H1 (cell line): ENCODE measurements around the gene KRT8. TPM values are rescaled to one million over a fixed set of nuclear protein-coding genes. Genes with fewer than 3 reads are reported as not detected.

Experiments
- CTCF ChIA-PET: fragments of 300-600 bp; sonication (Branson Sonifier 250); formaldehyde crosslinking; loops from one replicate; lab custom pipeline; 2021; ENCODE audit not compliant: partially characterized antibody; lab: Charles Lee
- POLR2A ChIA-PET: fragments of 300-600 bp; sonication (Branson Sonifier 250); formaldehyde crosslinking; loops from one replicate; lab custom pipeline; 2021; ENCODE audit warnings: inconsistent platforms; ENCODE audit not compliant: partially characterized antibody; lab: Charles Lee
- DNase-seq, 2 experiments: peaks; one replicate each; pipeline versions ENCODE4 v3.0.0 to v3.0.0-alpha.2; 2010 to 2022; ENCODE audit warnings: low spot score in 2 of 2, low read depth in 1 of 2, mixed read lengths in 1 of 2
- FAIRE-seq: peaks from 2 replicates; lab custom pipeline; 2011; peaks lifted over from hg19 to GRCh38; lab: Jason Lieb, UNC
- H2AFZ ChIP-seq: 2 replicates; pipeline ENCODE4 v1.8.1; 2012; ENCODE audit warnings: low read length, inconsistent platforms
- H2AK5ac ChIP-seq: 2 replicates; pipeline ENCODE4 v1.6.1; 2013; ENCODE audit warnings: low read depth, low read length
- H2BK120ac ChIP-seq: replicated peaks from 2 replicates; pipeline ENCODE3; 2013; ENCODE audit warnings: low read depth, low read length, inconsistent platforms
- H2BK12ac ChIP-seq: 2 replicates; pipeline ENCODE4 v1.6.1; 2013; ENCODE audit warnings: low read depth, low read length
- H2BK15ac ChIP-seq: 2 replicates; pipeline ENCODE4 v1.6.1; 2013; ENCODE audit warnings: low read length
- H2BK20ac ChIP-seq: 2 replicates; pipeline ENCODE4 v1.6.1; 2013; ENCODE audit warnings: low read length
- H2BK5ac ChIP-seq: 2 replicates; pipeline ENCODE4 v1.6.1; 2013; ENCODE audit warnings: low read depth, low read length
- H3K14ac ChIP-seq: 2 replicates; pipeline ENCODE4 v1.6.1; 2013; ENCODE audit warnings: inconsistent platforms; ENCODE audit not compliant: insufficient read length
- H3K18ac ChIP-seq: 2 replicates; pipeline ENCODE4 v1.6.1; 2013; ENCODE audit warnings: low read length; ENCODE audit errors: extremely low read depth
- H3K23ac ChIP-seq: 2 replicates; pipeline ENCODE4 v1.6.1; 2013; ENCODE audit warnings: inconsistent platforms; ENCODE audit not compliant: insufficient read length
- H3K23me2 ChIP-seq: 2 replicates; pipeline ENCODE4 v1.6.1; 2013; ENCODE audit warnings: low read depth, low read length
- H3K27ac ChIP-seq: 2 replicates; pipeline ENCODE4 v1.6.1; 2011; ENCODE audit warnings: low read depth, low read length, inconsistent platforms
- H3K27me3 ChIP-seq, 4 experiments: replicated peaks in 1 of 4; 1 replicate in 1 of 4; 2 replicates in 3 of 4; pipeline versions ENCODE4 v1.6.1 to v1.8.1; 2011 to 2013; ENCODE audit warnings: low read length in 3 of 4, mild to moderate bottlenecking in 3 of 4, inconsistent platforms in 2 of 4, mixed read lengths in 2 of 4, moderate library complexity in 1 of 4; ENCODE audit not compliant: control insufficient read depth in 3 of 4, insufficient read depth in 3 of 4; ENCODE audit errors: extremely low read depth in 1 of 4
- H3K36me3 ChIP-seq, 4 experiments: 2 replicates each; pipeline versions ENCODE4 v1.6.1 to v1.8.1; 2011 to 2013; ENCODE audit warnings: mild to moderate bottlenecking in 4 of 4, low read length in 3 of 4, moderate library complexity in 2 of 4, control low read depth in 1 of 4, inconsistent platforms in 1 of 4; ENCODE audit not compliant: insufficient read depth in 4 of 4, control insufficient read depth in 2 of 4
- H3K4ac ChIP-seq: replicated peaks from 2 replicates; pipeline ENCODE3; 2013; ENCODE audit warnings: low read length, low read depth, mixed read lengths, inconsistent platforms; ENCODE audit not compliant: insufficient read length
- H3K4me1 ChIP-seq, 4 experiments: replicated peaks in 1 of 4; 1 replicate in 1 of 4; 2 replicates in 3 of 4; pipeline versions ENCODE4 v1.6.1 to v1.8.1; 2011 to 2013; ENCODE audit warnings: low read length in 3 of 4, inconsistent platforms in 2 of 4, mixed read lengths in 1 of 4; ENCODE audit not compliant: insufficient read depth in 4 of 4, control insufficient read depth in 3 of 4
- H3K4me2 ChIP-seq, 2 experiments: 2 replicates each; pipeline versions ENCODE4 v1.6.1 to v1.8.1; 2011 to 2013; ENCODE audit warnings: low read depth in 2 of 2, low read length in 2 of 2, control low read depth in 1 of 2, inconsistent platforms in 1 of 2, mild to moderate bottlenecking in 1 of 2; ENCODE audit not compliant: insufficient read depth in 1 of 2
- H3K4me3 ChIP-seq, 4 experiments: fragments of 200-600, 300-600 bp in 1 of 4; sonication (generic), shearing (Covaris generic), sonication (Bioruptor Twin) in 1 of 4; 2 replicates each; pipeline versions ENCODE4 v1.5.1 to v1.8.1; 2011 to 2016; ENCODE audit warnings: low read length in 4 of 4, low read depth in 3 of 4, control low read depth in 2 of 4, inconsistent platforms in 2 of 4, mild to moderate bottlenecking in 2 of 4, mixed read lengths in 1 of 4, moderate library complexity in 1 of 4; ENCODE audit not compliant: insufficient read depth in 2 of 4; ENCODE audit errors: extremely low read depth in 1 of 4
- H3K56ac ChIP-seq: replicated peaks from 2 replicates; pipeline ENCODE3; 2013; ENCODE audit warnings: low read depth, mild to moderate bottlenecking, mixed read lengths, low read length, inconsistent platforms; ENCODE audit not compliant: insufficient read length
- H3K79me1 ChIP-seq: 2 replicates; pipeline ENCODE4 v1.6.1; 2013; ENCODE audit warnings: low read depth, low read length, control low read depth
- H3K79me2 ChIP-seq, 2 experiments: 2 replicates each; pipeline versions ENCODE4 v1.6.1 to v1.8.1; 2012 to 2013; ENCODE audit warnings: low read length in 2 of 2, mild to moderate bottlenecking in 2 of 2, inconsistent platforms in 1 of 2; ENCODE audit not compliant: insufficient read depth in 2 of 2, control insufficient read depth in 1 of 2
- H3K9ac ChIP-seq, 4 experiments: replicated peaks in 1 of 4; 1 replicate in 1 of 4; 2 replicates in 3 of 4; pipeline versions ENCODE4 v1.6.1 to v1.8.1; 2011 to 2013; ENCODE audit warnings: low read depth in 3 of 4, low read length in 3 of 4, control low read depth in 2 of 4, mild to moderate bottlenecking in 2 of 4, moderate library complexity in 2 of 4, inconsistent platforms in 1 of 4; ENCODE audit errors: extremely low read depth in 1 of 4
- H3K9me3 ChIP-seq, 2 experiments: 2 replicates each; pipeline versions ENCODE4 v1.6.1 to v1.8.1; 2012 to 2013; ENCODE audit warnings: mild to moderate bottlenecking in 2 of 2, moderate library complexity in 2 of 2, control low read depth in 1 of 2, inconsistent platforms in 1 of 2, low read depth in 1 of 2, low read length in 1 of 2, mixed read lengths in 1 of 2; ENCODE audit not compliant: insufficient read depth in 2 of 2
- H4K20me1 ChIP-seq, 2 experiments: replicated peaks in 1 of 2; 2 replicates each; pipeline versions ENCODE3 to v1.8.1; 2011 to 2013; ENCODE audit warnings: inconsistent platforms in 2 of 2, low read length in 2 of 2, mild to moderate bottlenecking in 1 of 2; ENCODE audit not compliant: insufficient read depth in 2 of 2, control insufficient read depth in 1 of 2
- H4K5ac ChIP-seq: 2 replicates; pipeline ENCODE4 v1.6.1; 2013; ENCODE audit warnings: low read length, low read depth, mixed read lengths, inconsistent platforms; ENCODE audit not compliant: insufficient read length
- H4K8ac ChIP-seq: 2 replicates; pipeline ENCODE4 v1.8.0; 2013; ENCODE audit warnings: mild to moderate bottlenecking, moderate library complexity, low read length, inconsistent platforms; ENCODE audit not compliant: insufficient read depth; ENCODE audit errors: extremely low read depth
- H4K91ac ChIP-seq: replicated peaks from 2 replicates; pipeline ENCODE3; 2013; ENCODE audit warnings: low read length, mixed read lengths, inconsistent platforms; ENCODE audit not compliant: insufficient read length
- BACH1 ChIP-seq: IDR thresholded peaks from 2 replicates; pipeline ENCODE4 v1.6.1; 2012; ENCODE audit warnings: low read length, improper control_type of control experiment
- BRCA1 ChIP-seq: IDR thresholded peaks from 2 replicates; pipeline ENCODE4 v1.6.1; 2012; ENCODE audit warnings: low read depth, low read length, improper control_type of control experiment
- CBX8 ChIP-seq: fragments of 300-800, 300-1000 bp; sonication (generic); IDR thresholded peaks from 2 replicates; pipeline ENCODE4 v1.7.1; 2016; ENCODE audit warnings: low read depth, low read length, borderline replicate concordance
- GABPA ChIP-seq: IDR thresholded peaks from 2 replicates; pipeline ENCODE4 v1.6.1; 2011; ENCODE audit warnings: mild to moderate bottlenecking, low read length, moderate library complexity, borderline replicate concordance; ENCODE audit not compliant: insufficient read depth
- KDM4A ChIP-seq: IDR thresholded peaks from one replicate; pipeline ENCODE4 v1.7.1; 2012; ENCODE audit warnings: low read depth, mild to moderate bottlenecking, moderate library complexity, low read length, inconsistent platforms; ENCODE audit not compliant: severe bottlenecking
- POLR2A ChIP-seq, 2 experiments: IDR thresholded peaks; 1 replicate in 1 of 2; 2 replicates in 1 of 2; pipeline ENCODE4 v1.6.1; 2011; ENCODE audit warnings: low read depth in 2 of 2, low read length in 2 of 2, mild to moderate bottlenecking in 2 of 2; ENCODE audit errors: control extremely low read depth in 1 of 2
- POLR2AphosphoS5 ChIP-seq: IDR thresholded peaks from 2 replicates; pipeline ENCODE4 v1.6.1; 2011; ENCODE audit warnings: low read depth, low read length
- RBBP5 ChIP-seq: IDR thresholded peaks from 2 replicates; pipeline ENCODE4 v1.7.1; 2012; ENCODE audit warnings: low read depth, mild to moderate bottlenecking, inconsistent platforms, low read length, moderate library complexity, borderline replicate concordance
- SIN3A ChIP-seq, 2 experiments: IDR thresholded peaks in 1 of 2; conservative IDR thresholded peaks in 1 of 2; 2 replicates each; pipeline ENCODE4 v1.6.1; 2011 to 2012; ENCODE audit warnings: low read length in 2 of 2, improper control_type of control experiment in 1 of 2, low read depth in 1 of 2, mild to moderate bottlenecking in 1 of 2
- SP1 ChIP-seq: IDR thresholded peaks from 2 replicates; pipeline ENCODE4 v1.6.1; 2011; ENCODE audit warnings: low read depth, low read length
- SP4 ChIP-seq: IDR thresholded peaks from 2 replicates; pipeline ENCODE4 v1.6.1; 2012; ENCODE audit warnings: low read length, inconsistent platforms
- TBP ChIP-seq: IDR thresholded peaks from 2 replicates; pipeline ENCODE4 v1.6.1; 2011; ENCODE audit warnings: low read depth, low read length, improper control_type of control experiment
- WGBS, 2 experiments: shearing (Covaris generic) in 1 of 2; methylation state at CpG; one replicate each; pipeline versions ENCODE4 v1.1.6 to v1.1.7; 2013 to 2015; ENCODE audit warnings: low lambda C conversion rate in 2 of 2, mixed read lengths in 2 of 2, inconsistent platforms in 1 of 2, low coverage in 1 of 2, missing lambda C conversion rate in 1 of 2; ENCODE audit not compliant: insufficient replicate concordance in 2 of 2, insufficient coverage in 1 of 2, insufficient read length in 1 of 2; ENCODE audit errors: extremely low coverage in 1 of 2, missing lambda C conversion rate in 1 of 2; 5-methylcytosine and 5-hydroxymethylcytosine counted together
- polyA plus RNA-seq, 7 experiments: library from polyadenylated mRNA; depleted of rRNA in 3 of 7; stranded (reverse) in 5 of 7; unstranded in 2 of 7; fragments of >200 nt in 5 of 7; fragments of 200-250 nt in 2 of 7; gene quantifications; 1 replicate in 5 of 7; 2 replicates in 1 of 7; 4 replicates in 1 of 7; pipeline versions ENCODE4 v1.2.1 to v1.2.3, GENCODE V29; 2011 to 2013; ENCODE audit warnings: missing spikeins in 2 of 7, mixed read lengths in 2 of 7
- total RNA-seq: library from RNA; stranded (reverse); fragmentation: NEBNext Ultra II Directional; extraction: Animal tissue kit (Norgen Biotek cat#: 25700); gene quantifications from 2 replicates; pipeline ENCODE4 v1.2.1, GENCODE V29; 2021

Gene KRT8
- total and polyA plus RNA-seq, 2 of the 8 experiments (the other 6 are each of a cell fraction or from before 2014, with no cell fraction given), result 280 to 290 TPM

DNA sequence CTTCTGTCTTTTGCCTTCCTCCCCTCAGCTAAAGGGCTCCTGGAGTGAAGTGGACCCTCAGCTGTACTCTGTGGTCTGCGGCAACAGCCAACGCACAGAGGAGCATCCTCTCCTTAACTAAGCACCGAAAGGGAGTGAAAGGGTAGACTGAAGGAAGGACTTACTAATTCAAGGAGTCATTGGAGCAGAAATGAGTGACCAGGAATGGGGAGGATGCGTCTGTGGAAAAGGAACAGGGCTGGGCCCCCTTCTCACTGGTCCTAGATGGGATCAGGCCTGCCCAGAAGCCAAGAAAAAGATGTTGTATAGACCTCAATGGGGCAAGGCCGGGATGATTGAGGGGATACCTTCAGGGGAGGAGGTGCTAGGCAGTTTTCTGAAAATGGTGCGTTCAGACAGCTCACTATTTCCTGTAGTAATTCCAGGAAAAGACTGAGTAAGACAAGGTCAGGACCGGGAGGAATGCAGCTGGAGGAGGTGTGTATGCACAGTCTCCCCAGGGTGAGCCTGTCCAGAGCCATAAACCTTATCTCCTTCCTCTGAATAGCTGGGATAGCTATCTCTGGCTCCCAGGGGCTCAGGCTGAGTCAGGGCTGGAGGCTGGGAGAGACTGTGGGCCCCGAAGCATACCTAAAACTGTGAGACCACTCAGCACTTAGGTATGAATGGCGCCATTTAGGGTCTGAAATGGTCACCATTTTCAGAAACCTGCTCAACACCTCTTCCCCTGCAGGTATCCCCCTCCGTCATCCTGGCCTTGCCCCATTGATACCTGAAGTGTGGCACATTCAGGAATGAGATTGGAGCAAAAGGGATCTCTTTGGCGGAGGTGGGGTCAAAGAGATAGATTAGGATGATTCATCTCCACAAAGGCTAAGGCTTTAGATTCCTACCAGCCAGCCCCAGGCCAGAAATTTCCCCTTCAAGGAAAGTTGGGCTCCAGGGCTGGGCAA is 20.2 kb upstream of the KRT8 start:
- peak overlapping the region; percentile 37; the same call in 1 of the 2 replicates for H2AFZ ChIP-seq
- H3K18ac ChIP-seq, result no peak overlapping the region; the same call in 1 of the 2 replicates
- H2AK5ac ChIP-seq, result peak overlapping the region; percentile 45; the same call in 1 of the 2 replicates
- H4K8ac ChIP-seq, result no peak overlapping the region
- CTCF ChIA-PET, result interaction anchor here (0.6 to 13.8 kb wide), 16 partner anchors 9 to 529 kb away, joined by 3 to 197 read pairs (median 4); partner anchors contain the start of gene KRT8
- H3K23ac ChIP-seq, result no peak overlapping the region
- no peak overlapping the region for H3K56ac ChIP-seq
- H2BK5ac ChIP-seq, result no peak overlapping the region; the same call in 1 of the 2 replicates
- WGBS, 2 experiments, result 90% methylated on average over 11 of the region's 11 CpGs; no CpG with 5 or more reads in 1 of the 2 experiments
- H4K91ac ChIP-seq, result peak overlapping the region; percentile 22
- H3K4me1 ChIP-seq, result peaks cover 0 to 24% (median 9%) of the 10 kb centered on the region in 4 experiments; a peak in 6 of 7 replicates
- peak overlapping the region; percentile 55 for H2BK15ac ChIP-seq
- no peak overlapping the region for H3K27ac ChIP-seq
- no peaks in the 10 kb centered on the region for H3K27me3 ChIP-seq
- 0 out of 2 replicates have a peak, but pooled peaks cover 2% of the 10 kb centered on the region for H3K23me2 ChIP-seq
- H3K79me2 ChIP-seq, result no peaks in the 10 kb centered on the region
- H3K9me3 ChIP-seq, result no peaks in the 10 kb centered on the region
- no peak overlapping the region for H3K14ac ChIP-seq
- H4K20me1 ChIP-seq, result no peaks in the 10 kb centered on the region
- H4K5ac ChIP-seq, result no peak overlapping the region
- no peaks in the 10 kb centered on the region for H3K36me3 ChIP-seq
- H2BK12ac ChIP-seq, result peak overlapping the region; percentile 68; the same call in 1 of the 2 replicates
- DNase-seq, result no peak
- 0 out of 4 replicates have a peak overlapping the region, but pooled peaks of 1 of the 2 experiments have one; percentile 1 for H3K4me2 ChIP-seq
- FAIRE-seq, result no peak
- no peak overlapping the region for H3K4me3 ChIP-seq
- no peaks in the 10 kb centered on the region for H3K79me1 ChIP-seq
- no peak overlapping the region for H3K9ac ChIP-seq
- H2BK20ac ChIP-seq, result peak overlapping the region; percentile 68; the same call in 1 of the 2 replicates
- POLR2A ChIA-PET, result interaction anchor here (0.7 to 8.4 kb wide), 9 partner anchors 7 to 55 kb away, joined by 3 to 75 read pairs (median 5); partner anchors contain the start of genes KRT18 and KRT8
- H3K4ac ChIP-seq, result no peak overlapping the region
- H2BK120ac ChIP-seq, result no peak overlapping the region
- TF ChIP-seq SP1, result no peak
- TF ChIP-seq GABPA, result no peak
- TF ChIP-seq BRCA1, result no peak
- TF ChIP-seq TBP, result no peak
- TF ChIP-seq CBX8, result no peak
- no peak for TF ChIP-seq POLR2AphosphoS5
- no peak for TF ChIP-seq SP4
- no peak for TF ChIP-seq BACH1
- TF ChIP-seq SIN3A (conservative IDR thresholded peaks at IDR 0.05 in 1 of 2, IDR thresholded peaks at IDR 0.05 in 1 of 2; ENCODE audit: low read depth in 1 of 2, low read length in 2 of 2), result no peak
- no peak for TF ChIP-seq KDM4A
- TF ChIP-seq POLR2A (IDR thresholded peaks at IDR 0.05; ENCODE audit: control extremely low read depth in 1 of 2, low read depth in 2 of 2, low read length in 2 of 2), result no peak
- no peak for TF ChIP-seq RBBP5
